Right atrium auricular region (tissue), 2 donors: Measurements from ENCODE around the gene C10orf53. TPM values are rescaled to one million over a fixed set of nuclear protein-coding genes. Genes with fewer than 3 reads are reported as not detected.

ENCODE experiments used
- DNase-seq: peaks from one replicate; pipeline ENCODE4 v3.0.0-alpha.2; 2019; ENCODE audit warnings: low spot score
- H3K27ac ChIP-seq, 2 donors: fragments of 200-600 bp; sonication (generic); 1 replicate in 1 of 2; 2 replicates in 1 of 2; pipeline ENCODE4 v1.5.1; 2016 to 2019
- H3K27me3 ChIP-seq, 2 donors: fragments of 200-600 bp; sonication (generic); one replicate each; pipeline versions ENCODE4 v1.5.1 to v1.6.0; 2017 to 2019
- H3K36me3 ChIP-seq: fragments of 200-600 bp; sonication (generic); one replicate; pipeline ENCODE4 v1.5.1; 2016
- H3K4me1 ChIP-seq, 2 donors: fragments of 200-600 bp; sonication (generic); one replicate each; pipeline versions ENCODE4 v1.5.1 to v1.6.0; 2017 to 2019
- H3K4me3 ChIP-seq, 2 donors: fragments of 200-600 bp; sonication (generic); 1 replicate in 1 of 2; 2 replicates in 1 of 2; pipeline ENCODE4 v1.5.1; 2017 to 2019; ENCODE audit warnings: mild to moderate bottlenecking in 1 of 2, moderate library complexity in 1 of 2
- H3K9me3 ChIP-seq, 2 donors: fragments of 200-600 bp; sonication (generic); one replicate each; pipeline ENCODE4 v1.5.1; 2019
- total RNA-seq, 2 donors: library from RNA; depleted of rRNA; stranded (reverse); fragments of >200 nt; gene quantifications; one replicate each; pipeline ENCODE4 v1.1.0, GENCODE V29; 2016
- TF ChIP-seq, protein P1 (sequence below), 2 donors: fragments of 200-600 bp; sonication (generic); IDR thresholded peaks; one replicate each; pipeline ENCODE4 v1.5.1; 2019; ENCODE audit warnings: antibody characterized with exemption in 2 of 2

C10orf53 gene
- total RNA-seq, 2 donors from 2014 or later: not detected

- Histone ChIP-seq H3K27me3 (no peaks in the 10 kb centered on the region), H3K4me1 (no peaks in the 10 kb centered on the region), H3K27ac (no peak overlapping the region), H3K9me3 (peaks cover 0 to 10% of the 10 kb centered on the region in 2 donors), H3K36me3 (no peaks in the 10 kb centered on the region), H3K4me3 (no peak overlapping the region)
- TF ChIP-seq, protein P1, sequence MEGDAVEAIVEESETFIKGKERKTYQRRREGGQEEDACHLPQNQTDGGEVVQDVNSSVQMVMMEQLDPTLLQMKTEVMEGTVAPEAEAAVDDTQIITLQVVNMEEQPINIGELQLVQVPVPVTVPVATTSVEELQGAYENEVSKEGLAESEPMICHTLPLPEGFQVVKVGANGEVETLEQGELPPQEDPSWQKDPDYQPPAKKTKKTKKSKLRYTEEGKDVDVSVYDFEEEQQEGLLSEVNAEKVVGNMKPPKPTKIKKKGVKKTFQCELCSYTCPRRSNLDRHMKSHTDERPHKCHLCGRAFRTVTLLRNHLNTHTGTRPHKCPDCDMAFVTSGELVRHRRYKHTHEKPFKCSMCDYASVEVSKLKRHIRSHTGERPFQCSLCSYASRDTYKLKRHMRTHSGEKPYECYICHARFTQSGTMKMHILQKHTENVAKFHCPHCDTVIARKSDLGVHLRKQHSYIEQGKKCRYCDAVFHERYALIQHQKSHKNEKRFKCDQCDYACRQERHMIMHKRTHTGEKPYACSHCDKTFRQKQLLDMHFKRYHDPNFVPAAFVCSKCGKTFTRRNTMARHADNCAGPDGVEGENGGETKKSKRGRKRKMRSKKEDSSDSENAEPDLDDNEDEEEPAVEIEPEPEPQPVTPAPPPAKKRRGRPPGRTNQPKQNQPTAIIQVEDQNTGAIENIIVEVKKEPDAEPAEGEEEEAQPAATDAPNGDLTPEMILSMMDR (IDR thresholded peaks at IDR 0.05): no peak
- no peak for DNase-seq
These were observed 24.4 kb upstream of the C10orf53 start for GRCh38 chr10:49655099-49655498.

DNA sequence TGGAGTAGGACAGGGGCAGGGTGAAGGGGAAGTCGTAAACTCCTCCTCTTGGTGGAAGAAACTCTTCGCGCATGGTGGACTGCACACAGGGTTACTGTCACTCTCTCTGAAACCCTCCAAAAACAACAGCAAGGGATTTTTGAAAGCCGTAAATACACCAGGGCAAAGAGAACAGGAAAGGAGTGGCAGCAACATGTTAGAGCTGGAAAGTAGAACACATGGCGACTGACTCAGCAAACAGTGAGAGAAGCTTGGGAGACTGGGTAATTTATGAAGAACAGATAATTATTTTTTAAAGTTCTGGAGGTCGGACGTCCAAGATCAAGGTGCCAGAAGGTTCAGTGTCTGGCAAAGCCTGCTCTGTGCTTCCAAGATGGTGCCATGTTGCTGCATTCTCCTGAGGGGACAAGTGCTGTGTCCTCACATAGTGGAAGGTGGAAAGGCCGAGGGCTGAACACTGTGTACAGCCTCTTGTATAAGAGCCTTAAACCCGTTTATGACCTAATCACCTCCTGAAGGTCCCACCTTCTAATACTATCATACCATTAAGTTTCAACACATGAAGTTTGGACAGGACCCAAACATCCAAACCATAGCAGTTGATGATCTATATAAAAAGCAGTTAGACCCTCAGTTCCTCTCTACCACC, 22.5 kb upstream of the C10orf53 start:
- Histone ChIP-seq H3K36me3 (no peaks in the 10 kb centered on the region), H3K4me3 (no peak overlapping the region), H3K27me3 (no peaks in the 10 kb centered on the region), H3K4me1 (no peaks in the 10 kb centered on the region), H3K9me3 (peaks cover 0 to 14% of the 10 kb centered on the region in 2 donors), H3K27ac (no peak overlapping the region)
- TF ChIP-seq, protein P1 (IDR thresholded peaks at IDR 0.05): no peak
- no peak for DNase-seq

DNA sequence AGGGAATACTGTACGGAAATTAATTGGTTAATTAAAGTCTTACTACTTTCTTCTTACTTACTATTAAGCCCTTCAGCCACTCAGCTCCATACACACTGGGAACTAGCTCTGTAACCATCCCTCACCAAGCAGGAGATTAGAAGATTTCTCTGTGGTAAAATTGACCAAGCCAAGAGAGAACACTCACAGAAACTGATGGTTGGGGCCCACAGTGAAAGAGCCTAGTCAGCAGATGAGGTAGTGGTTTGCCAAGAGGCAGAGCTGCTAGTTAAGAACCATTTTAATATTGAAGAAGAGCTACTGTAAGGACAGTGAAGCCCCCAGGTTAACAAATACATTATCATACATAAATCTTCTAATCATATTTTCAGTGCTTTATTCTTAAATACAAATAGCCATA, 21.8 kb upstream of the C10orf53 start:
- Histone ChIP-seq H3K36me3 (no peaks in the 10 kb centered on the region), H3K4me1 (no peaks in the 10 kb centered on the region), H3K9me3 (peaks cover 0 to 14% of the 10 kb centered on the region in 2 donors), H3K27me3 (no peaks in the 10 kb centered on the region), H3K27ac (no peak overlapping the region), H3K4me3 (no peak overlapping the region)
- DNase-seq: no peak
- TF ChIP-seq, protein P1 (IDR thresholded peaks at IDR 0.05): no peak

DNA sequence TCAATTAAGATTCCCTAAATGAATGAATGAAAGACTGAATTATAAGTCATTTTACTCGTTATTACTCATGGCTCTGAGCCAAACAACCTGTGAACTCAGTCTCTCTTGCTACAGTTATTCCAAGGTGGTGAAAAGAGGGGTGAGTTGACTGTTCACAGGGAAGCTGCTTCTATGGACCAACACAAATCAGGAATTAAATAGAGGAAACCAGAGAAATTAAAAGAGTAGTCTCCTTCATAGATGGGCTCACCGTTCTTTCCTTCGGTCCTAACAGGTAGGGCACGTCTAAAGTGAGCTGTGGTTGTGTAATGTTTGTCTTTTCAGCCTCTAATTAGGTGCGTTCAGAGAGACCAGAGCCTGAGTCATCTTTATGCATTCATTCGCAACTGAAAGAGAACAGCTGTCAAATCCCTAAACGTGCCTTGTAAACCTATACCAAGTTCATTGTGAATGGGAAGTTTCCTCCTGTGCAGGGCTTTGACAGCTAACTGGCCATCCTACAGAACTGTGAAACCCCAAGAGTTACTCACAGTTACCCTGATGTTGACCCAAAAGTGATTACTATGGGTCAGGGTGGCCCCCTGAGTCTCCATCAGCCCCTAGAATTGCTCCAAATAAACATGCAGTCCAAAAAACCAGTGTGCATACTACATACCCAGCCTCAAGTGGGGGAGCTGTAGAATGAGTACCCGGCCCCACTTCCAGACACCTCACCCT, 18.2 kb upstream of the C10orf53 start:
- H3K36me3 ChIP-seq: no peaks in the 10 kb centered on the region
- H3K27ac ChIP-seq: no peak overlapping the region
- TF ChIP-seq, protein P1 (IDR thresholded peaks at IDR 0.05): no peak
- H3K4me1 ChIP-seq: no peaks in the 10 kb centered on the region
- no peak overlapping the region for H3K4me3 ChIP-seq
- peaks cover 0 to 14% of the 10 kb centered on the region in 2 donors for H3K9me3 ChIP-seq
- DNase-seq: no peak
- no peaks in the 10 kb centered on the region for H3K27me3 ChIP-seq

DNA sequence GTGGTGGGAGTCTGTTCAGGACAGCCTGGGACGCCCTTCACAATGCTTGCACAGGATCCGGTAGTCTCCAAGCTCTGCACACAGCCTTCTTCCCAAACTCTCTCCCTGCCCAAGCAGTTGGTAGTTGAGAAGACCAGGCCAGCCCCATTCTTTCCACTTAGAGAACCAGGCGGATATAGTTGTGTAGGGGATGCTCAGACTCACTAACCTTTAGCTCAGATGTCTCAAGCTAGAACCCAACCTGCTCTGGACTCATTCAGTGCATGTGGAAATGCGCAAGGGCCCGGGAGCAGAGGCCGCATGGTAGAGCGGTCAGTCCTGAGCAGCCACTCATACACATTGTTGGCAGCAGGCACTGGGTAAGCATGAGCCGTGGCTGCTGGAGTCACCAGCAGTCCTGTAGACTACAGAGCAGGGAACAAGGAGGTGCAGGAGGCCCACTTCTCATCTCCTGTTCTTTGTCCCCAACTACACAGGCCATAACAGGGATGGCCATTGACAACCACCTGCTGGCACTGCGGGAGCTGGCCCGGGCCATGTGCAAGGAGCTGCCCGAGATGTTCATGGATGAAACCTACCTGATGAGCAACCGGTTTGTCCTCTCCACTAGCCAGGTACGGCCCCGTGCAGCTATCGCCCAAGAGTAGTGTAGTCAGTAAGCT, 17.2 kb upstream of the C10orf53 start:
- no peaks in the 10 kb centered on the region for H3K4me1 ChIP-seq
- DNase-seq: no peak
- H3K36me3 ChIP-seq: no peaks in the 10 kb centered on the region
- TF ChIP-seq, protein P1 (IDR thresholded peaks at IDR 0.05): no peak
- no peak overlapping the region for H3K27ac ChIP-seq
- H3K4me3 ChIP-seq: no peak overlapping the region
- H3K9me3 ChIP-seq: peaks cover 0 to 14% of the 10 kb centered on the region in 2 donors
- no peaks in the 10 kb centered on the region for H3K27me3 ChIP-seq
